Fibroblast of upper back skin (primary cell): ENCODE measurements around the gene CHAT.
A peak's percentile ranks its signal among the peaks of the same experiment; 100 is the strongest.

Experiments
- DNase-seq: peaks from one replicate; pipeline ENCODE4 v3.0.0-alpha.2; 2013

The CHAT gene

DNA sequence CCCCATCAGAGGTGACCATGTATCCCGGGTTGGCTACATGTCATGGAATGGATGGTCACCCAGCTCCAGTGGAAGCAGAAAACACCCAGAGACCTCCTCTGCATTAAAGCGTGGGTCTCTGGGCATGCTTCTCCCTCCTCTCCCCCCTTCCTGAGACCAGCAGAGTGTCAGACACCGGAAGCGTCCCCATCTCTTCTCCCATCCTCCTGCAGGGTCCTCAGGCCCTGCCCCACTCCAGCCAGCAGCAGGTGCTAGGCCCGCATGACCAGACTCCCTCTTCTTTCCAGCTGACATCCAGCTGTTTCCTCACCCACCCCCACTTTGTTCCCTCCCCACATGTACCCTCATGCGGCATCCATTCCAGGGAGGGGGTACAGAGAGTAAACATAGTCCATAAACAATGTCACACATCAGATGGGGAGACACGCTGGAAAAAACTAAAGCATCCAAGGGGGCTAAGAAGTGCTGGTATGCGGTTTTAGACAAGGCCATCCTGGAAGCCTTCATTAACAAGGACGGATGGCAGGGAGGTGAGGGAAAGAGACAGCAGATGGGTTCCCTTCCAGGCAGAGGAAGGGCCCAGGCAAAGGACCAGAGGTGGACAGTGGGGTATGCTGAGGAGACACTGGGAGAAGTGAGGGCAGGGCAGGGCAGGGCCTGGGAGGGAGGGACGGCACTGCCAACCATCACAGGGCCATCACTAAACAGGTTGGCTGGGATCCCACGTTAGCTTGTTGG lies 16.2 kb upstream of the CHAT start:
- DNase-seq, result no peak

DNA sequence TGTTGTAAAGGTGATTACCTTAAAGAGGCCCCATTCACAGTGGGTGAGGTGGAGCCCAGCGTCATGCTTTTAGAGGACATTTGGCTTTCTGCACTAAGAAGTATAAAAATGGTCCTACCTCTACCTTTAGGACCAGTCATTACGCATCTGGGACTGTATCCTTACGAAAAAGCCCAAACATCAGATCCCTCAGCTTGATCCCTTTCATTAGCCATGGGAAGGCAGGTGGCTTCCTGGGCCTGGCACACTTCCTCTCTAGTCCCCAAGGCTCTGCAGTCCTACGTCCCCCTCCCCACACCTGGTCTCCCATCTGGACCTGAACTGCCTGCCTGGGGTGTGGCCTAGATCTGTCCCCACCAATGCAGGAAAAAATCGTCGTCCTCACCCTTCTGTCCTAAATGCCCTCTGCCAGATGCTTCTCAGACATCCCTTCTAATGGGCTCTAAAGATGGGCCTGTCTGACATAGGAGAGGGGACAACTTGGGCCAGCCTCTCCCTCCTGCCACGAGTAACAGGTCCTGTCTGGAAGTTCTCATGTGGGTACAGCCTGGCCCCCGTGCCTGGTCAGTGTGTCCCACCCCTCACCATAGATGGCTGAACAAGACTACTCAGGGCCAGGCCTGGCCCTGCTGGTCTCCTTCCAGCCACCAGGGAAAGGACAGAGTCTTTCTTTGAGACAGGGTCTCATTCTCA lies 15.5 kb upstream of the CHAT start:
- DNase-seq, result no peak

DNA sequence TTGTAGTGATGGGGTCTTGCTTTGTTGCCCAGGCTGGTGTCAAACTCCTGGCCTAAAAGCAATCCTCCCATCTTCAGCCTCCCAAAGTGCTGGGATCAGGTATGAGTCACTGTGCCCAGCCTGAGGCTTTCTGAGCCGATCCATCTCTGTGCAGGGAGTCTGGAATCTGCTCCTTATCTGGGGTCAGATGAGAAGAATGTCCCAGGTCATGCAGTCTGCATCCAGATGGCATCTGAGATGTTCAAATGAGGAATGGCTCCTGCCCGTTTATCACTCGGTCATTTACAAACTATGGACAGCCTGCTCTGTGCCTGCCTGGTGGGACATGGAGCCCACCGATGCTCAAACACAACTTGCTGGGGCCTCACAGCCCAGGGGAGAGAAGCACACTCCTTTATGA lies 14.9 kb upstream of the CHAT start:
- DNase-seq, result no peak

DNA sequence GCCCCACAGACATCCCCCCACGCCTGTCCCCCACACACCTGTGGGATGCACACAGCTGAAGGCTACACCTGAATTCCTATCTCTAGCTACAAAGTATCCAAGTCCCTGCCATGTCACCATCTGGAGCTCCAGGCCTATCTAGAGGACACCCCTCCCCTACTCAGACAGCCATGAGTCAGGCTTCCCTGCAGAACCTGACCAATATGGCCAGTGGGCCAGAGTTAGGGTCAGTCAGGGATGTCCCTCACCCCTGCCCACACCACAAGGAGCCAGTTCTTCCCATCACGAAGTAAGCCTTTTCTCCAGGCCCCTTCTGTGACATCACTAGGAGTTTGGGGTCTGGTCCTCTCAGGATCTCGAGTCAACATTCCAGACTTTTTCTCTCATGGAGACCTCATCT lies 14.3 kb upstream of the CHAT start:
- DNase-seq, result no peak

DNA sequence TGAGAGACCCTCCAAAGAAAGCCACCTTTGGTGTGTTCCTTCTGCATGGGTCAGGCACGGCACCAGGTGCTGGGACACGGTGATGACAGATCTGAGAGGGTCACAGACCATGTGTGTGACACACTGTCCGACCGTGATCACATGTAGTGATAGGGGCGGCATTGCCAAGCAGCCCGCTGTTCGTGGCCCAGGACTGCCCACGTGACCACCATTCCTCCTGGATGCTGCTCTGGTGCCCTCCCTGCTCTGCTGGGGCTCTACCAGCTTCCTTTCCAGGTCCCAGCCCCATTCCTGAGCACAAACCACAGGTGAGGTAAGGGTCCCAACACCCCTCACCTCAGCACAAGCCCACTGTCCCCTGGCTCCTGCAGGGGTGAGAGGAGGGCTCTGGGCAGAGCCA lies 13.8 kb upstream of the CHAT start:
- no peak for DNase-seq

DNA sequence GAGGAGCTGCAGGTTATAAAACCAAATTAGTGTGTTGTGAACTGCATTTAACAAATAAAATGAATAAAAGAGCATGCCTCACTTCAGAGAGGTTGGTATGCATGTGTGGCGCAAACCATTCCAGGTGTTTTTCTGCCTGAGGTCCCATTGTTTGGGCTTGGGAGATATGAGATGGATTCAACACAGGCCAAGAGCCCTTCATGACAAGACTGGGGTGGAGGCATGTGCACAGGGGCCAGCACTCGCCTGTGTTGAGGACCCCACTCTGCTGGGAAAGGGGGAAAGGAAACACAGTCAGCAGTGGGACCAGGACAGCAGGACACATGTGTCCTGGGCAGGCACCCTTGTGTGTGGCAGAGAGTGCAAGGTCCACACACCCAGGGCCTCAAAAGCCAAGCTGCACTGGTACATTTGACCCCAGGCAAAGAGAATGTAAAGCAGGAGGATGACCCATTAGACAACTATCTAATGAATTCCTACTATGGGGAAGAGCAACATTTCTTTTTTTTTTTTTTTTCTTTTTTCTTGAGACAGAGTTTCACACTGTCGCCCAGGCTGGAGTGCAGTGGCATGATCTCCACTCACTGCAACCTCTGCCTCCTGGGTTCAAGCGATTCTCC lies 12.9 kb upstream of the CHAT start:
- DNase-seq, result no peak

DNA sequence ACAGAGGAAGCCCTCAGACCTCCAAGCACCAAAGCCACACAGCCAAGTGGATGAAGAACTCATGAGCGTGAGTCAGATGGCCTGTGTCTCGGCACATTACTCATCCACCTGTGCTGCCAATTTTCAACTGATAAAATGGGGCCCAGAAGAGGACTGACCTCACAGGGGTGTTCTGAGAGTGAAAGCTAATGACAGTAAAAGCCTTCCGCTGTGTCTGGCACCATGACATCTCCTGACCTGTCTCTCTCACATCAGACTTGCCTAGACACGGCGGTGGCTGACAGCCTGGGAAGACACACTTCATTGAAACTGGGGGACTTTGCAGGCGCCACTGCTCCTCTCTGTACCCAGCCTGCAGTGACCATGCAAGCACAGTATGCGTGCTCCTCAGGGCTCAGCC lies 12.0 kb upstream of the CHAT start:
- no peak for DNase-seq

DNA sequence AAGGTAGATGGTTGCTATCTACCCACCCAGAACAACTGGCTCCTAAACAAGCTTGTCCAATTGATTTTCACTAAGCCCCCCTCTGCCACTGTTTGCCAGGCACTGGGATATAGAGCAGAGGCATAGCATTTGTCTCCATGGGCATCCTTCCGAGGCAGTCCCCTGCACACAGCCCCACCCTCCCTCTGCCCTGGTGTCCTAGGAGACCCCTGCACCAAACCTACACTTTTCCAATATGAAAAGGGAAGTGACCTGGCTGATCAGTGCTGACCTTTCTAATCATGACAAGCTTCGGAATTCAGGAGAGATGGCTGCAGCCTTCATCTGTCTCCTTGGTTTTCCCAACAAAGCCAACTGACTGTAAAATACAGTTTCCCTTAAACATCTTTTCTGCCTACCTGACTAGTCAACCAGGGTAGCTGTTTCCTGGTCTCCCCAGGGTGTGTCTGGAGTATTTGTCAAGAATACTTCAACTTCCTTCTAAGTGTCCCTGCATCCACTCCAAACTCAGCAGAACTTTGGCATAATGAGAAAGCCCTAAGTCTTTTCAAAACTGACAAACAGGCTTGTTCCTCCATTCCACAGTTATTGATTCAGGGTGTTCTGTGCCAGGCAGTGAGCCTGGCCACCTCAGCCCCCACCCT lies 11.3 kb upstream of the CHAT start:
- no peak for DNase-seq

DNA sequence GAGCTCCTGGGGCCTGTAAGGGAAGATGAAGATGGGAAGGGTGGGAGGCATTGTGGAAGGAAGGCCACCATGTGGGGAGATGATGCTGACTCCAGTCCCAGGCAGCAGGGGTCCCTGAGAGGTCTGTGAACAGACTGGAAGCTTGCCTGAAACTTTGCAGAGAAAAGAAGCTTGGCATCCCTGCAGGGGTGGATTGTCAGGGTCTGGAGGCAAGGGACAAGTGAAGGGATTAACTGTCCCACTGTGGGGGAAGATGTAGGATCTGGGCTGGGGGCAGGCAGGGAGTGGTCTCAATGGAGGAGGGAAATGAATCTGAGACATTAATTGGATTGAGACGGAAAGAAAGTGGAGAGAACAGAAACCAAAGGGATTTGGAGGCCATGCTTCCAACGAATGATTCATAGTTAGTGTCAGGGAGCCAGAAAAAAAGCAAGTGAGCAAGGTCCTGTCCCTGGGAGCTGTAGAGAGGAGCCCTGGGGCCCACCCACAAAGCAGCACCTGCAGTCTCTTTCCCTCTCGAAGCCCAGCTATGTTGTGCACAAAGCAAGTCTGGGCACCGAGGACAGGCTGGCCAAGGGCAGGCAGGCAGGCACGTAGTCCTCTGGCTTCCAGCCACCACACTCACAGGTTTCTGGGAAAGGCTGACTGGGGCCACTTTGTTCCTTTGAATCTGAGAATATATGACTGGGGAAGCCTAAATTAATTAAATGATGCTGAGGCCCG lies 8.5 kb upstream of the CHAT start:
- no peak for DNase-seq

DNA sequence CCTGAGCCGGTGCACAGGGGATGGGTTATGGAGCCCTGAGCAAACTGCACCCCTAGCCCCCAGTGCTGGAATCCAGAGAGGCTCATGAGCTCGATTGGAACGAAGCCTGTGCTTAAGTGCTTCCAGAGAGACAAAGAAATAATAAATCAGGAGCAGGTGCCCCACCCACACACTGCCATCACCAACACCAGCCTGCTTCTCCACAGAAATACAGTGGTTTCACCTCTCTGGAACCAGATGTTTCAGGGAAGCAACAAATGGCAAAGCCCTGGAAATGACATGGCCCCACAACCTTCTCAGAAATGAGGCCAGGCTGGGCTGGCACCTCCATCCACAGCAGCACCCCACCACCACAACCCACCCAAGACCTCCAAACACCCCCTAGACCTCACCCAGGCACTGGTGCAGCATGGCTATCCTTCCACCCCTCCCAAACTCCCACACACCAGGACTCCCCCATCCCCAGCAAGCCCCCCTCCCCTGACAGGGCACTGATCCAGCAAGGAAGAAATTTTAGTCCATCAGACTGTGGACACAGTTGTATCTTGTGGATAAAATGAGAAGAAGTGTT lies 7.8 kb upstream of the CHAT start:
- no peak for DNase-seq

DNA sequence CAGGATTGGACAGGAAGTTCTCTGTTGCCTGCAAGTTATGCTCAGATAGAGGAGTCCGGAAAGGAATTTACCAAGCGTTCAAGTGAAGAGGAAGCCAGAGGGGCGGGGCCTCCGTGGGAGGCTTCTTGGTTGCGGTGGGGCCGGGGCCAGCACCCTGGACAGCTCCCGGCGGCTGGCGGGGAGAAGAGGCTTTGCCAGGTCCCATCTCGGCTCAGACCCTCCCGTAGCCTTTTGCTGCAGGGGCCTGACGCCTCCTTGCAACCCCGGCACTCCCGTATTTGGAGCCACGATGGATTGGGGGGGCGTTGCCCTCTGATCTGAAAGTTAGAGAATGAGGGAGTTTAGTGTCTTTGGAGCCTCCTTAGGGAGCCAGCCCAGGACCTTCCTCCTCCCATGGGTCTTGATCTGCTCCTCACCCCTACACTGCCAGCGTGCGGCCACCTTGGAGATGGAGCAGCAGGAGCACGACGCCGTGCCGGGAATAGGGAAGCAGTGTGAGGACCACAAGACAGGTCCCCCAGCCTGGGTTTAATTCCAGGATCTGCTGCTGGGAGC lies 6.8 kb upstream of the CHAT start:
- peak; percentile 67 for DNase-seq

DNA sequence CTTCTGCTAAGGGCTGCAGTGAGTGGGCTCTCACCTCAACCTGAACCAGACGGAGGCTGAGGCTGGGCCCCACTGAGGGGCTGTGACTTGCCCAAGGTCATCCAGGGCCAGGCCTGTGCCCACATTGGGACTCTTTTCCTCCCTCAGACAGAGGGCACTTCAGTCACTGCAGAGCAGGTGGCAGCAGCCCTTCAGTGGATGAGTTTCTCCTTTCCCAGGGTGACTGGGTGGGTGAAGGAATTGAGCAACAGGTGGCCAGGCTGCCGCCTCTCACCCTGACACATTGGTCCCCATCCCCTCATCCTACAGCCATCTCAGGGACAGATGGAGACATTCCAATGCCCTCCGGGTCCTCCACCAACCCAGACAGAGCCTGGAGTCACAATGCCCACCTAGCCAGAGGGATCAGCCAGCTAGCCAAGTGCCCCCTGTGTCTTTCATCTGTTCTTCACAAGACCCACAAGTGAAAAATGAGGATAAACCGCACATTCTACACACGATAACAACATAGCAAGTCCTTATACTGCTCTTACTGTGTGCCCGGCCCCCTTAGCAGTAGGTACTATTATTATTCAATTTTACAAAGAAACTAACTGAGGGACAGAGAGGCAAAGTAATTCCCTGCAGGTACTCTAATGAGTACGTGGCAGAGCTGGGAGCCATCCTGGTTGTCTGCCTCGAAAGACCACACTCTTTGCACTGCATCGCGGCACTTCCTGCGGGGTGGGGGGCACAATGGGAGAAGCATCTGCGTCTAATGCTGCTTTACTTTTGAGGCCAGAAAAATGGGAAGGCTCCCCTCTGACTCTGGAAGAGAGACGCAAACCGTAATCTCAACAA lies 5.5 kb upstream of the CHAT start:
- DNase-seq, result no peak

DNA sequence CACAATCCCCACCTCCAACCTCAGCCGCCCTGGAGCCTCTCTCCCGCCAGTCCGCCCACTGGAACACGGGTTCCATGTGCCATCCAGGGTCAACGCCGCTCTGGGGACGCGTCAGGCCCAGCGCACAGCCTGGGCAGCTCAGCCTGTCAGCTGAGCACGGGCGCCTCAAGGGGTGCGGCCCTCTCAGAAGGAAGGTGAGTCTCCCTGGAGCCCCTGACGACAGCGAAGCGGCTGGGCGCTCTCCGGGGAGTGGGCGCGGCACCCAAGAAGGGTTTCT lies 4.9 kb upstream of the CHAT start:
- DNase-seq, result no peak

DNA sequence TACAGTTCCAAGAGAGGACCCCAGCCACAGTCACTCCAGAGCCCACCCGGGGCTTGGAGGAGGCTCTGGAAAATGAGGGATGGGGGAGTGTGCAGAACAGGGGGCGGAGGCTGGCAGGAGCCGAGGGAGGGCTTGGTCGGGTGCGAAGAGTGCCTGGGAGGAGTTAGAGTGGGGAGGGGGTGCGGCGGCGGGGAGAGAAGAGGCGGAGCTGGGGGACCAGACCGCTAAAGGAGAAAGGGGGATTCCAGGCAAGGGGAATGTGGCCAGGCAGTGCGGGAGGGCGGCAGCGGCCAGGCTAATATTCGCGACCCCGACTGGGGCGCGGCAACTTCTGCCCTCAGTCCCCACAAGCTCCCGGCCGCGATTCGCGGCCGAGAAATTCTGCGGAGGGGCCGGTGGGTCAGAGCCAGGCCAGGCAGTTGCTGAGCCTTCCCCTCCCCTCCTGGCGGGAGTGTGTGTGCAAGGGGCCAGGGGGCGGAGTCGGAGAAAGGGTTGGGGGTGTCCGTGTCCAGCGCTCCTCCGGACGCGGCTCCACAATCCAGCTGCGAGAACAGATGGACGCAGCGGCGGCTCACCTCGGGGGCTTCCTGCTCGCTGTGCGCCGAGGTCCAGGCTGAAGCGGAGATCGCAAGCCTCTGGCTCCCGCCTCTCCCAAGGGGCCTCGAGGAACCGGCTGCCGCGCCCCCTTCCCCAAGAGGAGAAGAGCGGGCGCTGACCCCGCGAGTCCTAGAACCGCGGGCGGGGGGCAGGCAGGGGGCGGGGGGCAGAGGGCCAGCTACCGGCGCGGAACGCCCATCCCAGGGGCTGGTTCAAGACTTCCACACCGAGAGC lies 4.3 kb upstream of the CHAT start:
- DNase-seq, result no peak

DNA sequence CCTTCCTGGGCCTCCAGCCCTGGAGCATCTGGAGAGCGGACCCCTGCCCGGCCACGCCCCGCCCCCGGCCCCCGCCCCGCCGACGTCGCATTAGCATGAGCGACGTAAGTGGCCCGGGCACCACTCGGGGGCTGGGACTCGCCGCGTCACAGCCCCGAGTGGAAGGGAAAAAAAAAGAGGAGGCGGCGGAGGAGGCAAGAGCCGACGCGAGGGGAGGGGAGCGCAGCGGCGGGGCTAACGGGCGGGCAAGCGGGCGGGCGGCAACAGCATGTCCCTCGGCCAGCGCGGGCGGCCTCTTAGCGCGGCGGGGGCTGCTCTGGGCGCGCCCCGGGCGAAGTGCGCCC lies 3.8 kb upstream of the CHAT start, which contains the start of gene SLC18A3:
TSS of gene SLC18A3 (plus strand) at position 197 of the 344 bp plus-strand sequence. CDS start 431 bp downstream, outside the sequence.
- DNase-seq, result no peak

DNA sequence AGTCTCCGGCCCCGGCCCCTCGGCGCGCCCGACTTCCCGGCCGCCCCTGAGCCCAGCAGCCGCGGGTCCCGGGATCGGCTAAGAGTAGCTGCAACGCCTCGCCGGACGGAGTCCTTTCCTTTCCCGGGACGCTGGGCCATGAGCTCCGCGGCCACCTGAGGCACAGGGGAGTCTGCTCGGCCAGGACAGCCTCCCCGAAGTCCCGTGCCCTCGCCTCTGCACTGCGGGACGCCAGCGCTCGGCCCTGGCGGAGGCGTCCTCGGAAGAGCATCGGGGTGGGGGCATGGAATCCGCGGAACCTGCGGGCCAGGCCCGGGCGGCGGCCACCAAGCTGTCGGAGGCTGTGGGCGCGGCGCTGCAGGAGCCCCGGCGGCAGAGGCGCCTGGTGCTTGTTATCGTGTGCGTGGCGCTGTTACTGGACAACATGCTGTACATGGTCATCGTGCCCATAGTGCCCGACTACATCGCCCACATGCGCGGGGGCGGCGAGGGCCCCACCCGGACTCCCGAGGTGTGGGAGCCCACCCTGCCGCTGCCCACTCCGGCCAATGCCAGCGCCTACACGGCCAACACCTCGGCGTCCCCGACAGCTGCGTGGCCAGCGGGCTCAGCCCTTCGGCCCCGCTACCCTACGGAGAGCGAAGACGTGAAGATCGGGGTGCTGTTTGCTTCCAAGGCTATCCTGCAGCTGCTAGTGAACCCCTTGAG lies 3.2 kb upstream of the CHAT start:
- DNase-seq, result no peak

DNA sequence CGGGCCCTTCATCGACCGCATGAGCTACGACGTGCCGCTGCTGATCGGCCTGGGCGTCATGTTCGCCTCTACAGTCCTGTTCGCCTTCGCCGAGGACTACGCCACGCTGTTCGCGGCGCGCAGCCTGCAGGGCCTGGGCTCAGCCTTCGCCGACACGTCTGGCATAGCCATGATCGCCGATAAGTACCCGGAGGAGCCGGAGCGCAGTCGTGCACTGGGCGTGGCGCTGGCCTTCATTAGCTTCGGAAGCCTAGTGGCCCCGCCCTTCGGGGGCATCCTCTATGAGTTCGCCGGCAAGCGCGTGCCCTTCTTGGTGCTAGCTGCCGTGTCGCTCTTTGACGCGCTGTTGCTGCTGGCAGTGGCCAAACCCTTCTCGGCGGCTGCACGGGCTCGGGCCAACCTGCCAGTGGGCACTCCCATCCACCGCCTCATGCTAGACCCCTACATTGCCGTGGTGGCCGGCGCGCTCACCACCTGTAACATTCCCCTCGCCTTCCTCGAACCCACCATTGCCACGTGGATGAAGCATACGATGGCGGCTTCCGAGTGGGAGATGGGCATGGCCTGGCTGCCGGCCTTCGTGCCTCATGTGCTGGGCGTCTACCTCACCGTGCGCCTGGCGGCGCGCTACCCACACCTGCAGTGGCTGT lies 2.5 kb upstream of the CHAT start:
- DNase-seq, result no peak

DNA sequence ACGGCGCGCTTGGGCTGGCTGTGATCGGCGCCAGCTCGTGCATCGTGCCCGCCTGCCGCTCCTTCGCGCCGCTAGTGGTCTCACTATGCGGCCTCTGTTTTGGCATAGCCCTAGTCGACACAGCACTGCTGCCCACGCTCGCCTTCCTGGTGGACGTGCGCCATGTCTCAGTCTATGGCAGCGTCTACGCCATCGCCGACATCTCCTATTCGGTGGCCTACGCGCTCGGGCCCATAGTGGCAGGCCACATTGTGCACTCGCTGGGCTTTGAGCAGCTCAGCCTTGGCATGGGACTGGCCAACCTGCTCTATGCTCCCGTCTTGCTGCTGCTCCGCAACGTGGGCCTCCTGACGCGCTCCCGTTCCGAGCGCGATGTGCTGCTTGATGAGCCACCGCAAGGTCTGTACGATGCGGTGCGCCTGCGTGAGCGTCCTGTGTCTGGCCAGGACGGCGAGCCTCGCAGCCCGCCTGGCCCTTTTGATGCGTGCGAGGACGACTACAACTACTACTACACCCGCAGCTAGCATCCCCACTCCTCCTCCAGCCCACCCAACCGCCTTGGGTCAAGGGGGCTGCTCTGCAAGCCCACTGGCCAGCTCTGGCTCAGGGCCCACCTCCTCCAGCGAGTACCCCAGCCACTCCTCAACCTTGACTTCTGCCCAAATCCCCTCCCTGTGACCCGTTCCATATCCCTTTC lies 1.9 kb upstream of the CHAT start:
- no peak for DNase-seq
